Measurements from ENCODE around the gene LAMA4.

Gene LAMA4

DNA sequence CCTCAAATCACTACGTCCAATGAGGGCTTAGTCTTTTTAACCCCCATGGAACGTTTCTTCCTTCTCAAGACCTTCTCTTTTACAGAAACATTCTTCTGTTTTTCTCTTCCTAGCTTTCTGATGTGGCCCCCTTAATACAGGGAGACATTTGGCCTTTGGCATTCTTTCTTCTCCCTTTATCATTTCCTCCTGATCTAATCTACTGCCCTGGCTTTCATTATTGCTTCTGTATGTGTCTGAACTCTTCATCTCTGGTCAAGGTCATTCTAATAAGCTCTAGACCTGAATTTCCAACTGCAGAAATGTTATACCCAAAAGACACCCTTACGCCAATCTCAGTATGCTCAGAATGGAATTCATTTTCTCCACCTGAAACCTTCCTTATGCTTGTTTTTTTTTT is 18.4 kb upstream of the LAMA4 start:
- DNase-seq (ENCODE audit: low read depth in 2 of 2), result no peak

DNA sequence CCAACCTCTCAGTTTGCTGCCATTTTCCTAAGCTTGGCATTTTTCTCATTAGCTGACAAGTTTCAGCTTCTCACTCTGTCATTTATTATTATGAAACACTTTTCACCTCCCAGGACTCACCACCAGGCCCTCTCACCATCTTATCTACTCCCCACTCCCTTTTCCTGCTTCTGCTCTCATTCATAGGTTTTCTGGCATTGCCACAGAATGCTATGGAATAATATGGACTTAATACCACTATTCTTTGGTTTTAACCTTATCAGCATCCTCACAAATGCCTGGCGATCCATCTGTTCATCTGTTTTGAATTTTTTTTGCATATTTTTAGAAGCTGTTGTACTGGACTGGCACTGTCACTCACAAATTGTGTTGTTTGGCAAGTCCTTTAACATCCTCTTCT is 16.4 kb upstream of the LAMA4 start:
- no peak for DNase-seq (ENCODE audit: low read depth in 2 of 2)

DNA sequence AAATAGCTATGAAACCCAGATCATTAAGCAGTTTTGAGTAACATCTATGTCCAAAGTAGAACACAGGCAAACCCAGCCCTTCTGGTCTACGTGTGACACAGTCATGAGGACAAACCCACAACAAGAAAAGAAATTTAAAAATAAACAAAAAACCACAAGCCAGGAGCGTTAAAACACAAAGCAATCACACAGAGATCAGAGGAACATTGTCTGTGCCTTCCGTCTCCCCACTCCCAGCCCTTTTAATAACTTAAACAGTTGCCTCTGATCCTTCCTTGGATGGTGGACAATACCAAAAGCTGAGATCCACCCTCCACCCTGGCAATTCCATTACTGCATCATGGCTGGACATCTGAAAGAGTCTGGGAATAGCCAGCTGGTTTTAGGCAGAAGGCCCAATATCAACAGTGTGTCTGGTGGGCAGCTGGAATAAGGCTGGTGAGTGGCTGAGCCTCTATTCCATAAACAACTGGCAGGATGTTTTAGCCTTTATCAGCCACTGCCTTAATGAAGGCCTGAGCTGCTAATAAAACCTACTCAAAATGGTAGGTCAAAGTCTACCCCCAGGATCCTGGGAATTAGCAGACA is 15.7 kb upstream of the LAMA4 start:
- DNase-seq (ENCODE audit: low read depth in 2 of 2), result no peak

DNA sequence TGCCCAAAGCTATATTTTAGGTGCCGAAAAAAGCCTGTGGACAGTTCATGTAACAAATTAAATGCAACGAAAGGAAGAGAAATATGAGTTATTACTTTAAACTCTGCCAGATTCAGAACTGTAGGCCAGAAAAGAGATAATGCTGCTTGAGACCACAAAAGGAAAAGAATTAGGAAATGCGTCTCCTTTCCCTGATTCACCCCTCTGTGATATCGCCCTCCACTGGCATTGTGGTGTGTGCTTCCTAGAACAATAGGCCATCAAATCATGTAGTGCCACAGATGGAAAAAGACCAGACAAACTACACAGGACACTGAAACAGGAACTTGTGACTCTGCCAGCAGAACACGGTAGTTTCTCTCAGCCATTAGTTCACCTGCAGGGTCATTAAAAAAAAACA is 14.7 kb upstream of the LAMA4 start:
- DNase-seq (ENCODE audit: low read depth in 2 of 2), result no peak

DNA sequence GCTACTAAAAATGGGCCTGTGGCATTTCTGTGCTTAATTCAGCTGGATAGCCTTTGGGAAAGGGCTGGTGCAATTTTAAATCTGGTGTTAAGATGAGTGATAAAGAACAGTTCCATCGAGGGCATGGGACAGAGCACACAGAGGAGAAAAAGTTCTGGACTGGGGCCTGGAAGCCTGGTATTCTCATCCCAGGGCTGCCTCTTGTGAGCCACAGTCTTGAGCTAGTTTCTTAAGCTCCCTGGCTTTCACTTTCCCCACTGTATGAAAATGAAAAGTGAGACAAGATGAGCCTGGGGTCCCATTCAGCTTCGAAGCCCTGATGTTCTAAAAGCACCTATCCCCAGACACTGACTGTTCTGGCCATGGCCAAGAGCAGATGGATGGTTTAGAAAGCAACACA is 14.3 kb upstream of the LAMA4 start:
- no peak for DNase-seq (ENCODE audit: low read depth in 2 of 2)

DNA sequence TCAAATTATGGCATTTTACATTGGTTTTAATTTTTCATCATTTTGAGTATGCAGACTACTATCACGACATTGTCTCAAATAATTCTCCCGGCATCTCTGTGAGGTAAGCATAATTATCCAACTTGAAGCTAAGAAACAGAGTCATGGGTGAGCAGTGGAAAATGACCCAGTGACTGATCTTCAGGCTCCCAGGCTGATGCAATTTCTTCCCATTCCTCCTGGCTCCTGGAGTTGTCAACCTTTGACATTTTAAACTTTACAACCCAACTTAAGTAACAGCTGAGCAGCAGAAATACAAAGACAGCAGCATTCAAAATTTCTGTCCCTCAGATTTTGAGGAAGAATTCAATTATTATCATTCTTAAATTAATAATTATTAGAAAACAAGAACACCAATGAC is 13.7 kb upstream of the LAMA4 start:
- DNase-seq (ENCODE audit: low read depth in 2 of 2), result no peak

DNA sequence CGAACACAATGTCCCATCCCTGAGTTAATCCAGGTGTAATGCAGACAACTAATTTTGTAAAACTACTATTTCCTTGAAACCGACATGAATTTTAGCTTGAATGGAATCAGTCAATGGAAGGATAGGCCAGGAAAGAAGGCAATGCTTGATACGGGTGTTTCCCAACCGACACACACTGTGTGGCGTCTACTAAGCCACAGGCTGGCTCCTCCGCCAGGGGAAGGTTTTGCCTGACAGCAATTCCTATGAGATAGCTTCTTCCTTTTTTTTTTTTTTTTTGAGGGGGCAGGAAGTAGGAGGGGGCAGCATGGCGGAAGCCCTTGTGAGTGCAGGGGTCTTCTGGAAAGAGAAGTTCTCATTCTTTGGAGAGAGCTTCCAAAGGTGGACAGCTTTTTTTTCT is 12.0 kb upstream of the LAMA4 start:
- no peak for DNase-seq (ENCODE audit: low read depth in 2 of 2)

DNA sequence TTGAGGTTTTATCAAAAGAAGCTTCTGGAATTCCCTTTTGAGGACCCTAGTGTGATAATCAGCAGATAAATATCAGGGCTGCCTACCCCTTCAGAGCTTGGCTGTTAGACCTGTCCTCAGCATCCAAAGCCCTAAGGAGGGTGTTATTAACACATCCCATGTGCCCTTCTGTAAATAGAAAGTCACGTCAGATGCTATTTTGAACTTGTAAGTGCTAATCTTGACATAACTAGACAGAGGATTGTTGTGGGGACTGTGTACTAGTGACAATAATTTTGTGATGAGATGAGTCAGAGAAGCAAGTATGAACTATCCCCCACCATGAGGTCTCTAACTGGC is 4.9 kb upstream of the LAMA4 start:
- DNase-seq (ENCODE audit: low read depth in 2 of 2), result no peak

DNA sequence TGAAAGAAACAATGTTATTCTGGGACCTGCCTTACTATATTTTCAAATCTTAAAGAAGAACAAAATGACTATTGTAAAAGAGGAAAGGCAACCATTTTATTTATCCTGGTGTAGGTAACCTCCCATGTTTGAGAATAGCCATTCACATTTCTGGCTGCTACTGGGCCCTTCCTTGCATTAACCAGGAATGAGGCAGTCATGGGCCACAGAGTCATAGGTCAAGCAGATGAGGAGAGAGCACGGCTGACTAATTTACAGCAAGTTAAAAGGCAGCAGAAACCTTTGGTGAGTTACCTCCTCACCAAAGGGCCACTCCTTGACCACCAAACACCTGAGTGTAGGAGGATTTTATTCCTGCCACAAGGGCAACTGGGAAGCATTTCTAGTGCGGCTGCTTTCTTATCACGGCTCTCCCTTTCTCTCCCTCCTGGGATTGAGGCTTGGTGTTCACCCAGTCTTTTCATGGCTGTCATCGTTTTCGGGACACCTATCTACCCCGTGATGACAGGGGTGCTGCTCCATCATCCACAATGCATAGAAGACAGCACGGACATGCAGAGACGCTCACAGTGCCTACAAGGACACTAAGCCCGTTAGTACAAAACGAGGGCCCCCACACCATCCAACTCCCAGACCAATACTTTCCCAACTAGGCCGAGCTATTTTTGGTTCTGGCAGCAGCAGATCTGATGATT is 4.4 kb upstream of the LAMA4 start:
- DNase-seq (ENCODE audit: low read depth in 2 of 2), result no peak

DNA sequence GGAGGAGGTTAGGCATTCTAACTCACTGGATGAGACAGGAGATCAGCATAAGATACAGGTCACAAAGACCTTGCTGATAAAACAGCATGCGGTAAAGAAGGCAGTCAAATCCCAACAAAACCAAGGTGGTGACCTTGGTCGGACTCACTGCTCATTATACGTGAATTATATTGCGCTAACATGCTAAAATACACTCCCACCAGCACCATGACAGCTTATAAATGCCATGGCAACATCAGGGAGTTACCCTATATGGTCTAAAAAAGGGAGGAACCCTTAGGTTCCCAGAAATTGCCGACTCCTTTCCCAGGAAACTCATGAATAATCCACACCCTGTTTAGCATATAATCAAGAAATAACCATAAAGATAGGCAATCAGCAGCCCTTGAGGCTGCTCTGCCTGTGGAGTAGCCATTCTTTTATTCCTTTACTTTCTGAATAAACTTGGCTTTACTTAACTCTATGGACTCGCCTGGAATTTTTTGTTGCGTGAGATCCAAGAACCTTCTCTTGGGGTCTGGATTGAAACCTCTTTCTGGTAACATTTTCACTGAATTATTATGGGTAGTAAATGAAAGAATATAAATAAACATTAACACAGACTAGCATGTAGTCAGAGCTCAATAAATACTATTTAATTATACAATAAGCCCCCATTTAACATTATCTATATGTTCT is 3.0 kb upstream of the LAMA4 start:
- no peak for DNase-seq (ENCODE audit: low read depth in 2 of 2)

DNA sequence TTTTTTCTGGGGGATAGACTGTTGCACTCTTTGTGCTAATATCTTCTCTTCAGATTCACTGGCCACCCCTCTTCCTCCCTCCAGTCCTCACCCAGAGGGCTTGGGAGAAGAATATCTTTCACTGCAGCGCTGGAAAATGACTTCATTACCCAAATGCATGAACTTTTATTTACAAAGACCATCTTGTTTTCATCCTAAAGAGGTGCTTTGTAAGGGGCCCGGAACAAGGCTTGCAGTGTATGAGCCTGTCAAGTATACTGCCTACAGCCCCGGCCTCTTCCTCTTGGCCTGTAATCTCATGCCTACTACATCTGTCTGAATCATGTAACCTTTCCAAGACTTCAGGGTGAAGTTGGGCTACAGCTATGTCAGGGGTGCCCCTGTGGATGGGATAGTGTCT is 554 bp upstream of the LAMA4 start:
- DNase-seq (ENCODE audit: low read depth in 2 of 2), result no peak

DNA sequence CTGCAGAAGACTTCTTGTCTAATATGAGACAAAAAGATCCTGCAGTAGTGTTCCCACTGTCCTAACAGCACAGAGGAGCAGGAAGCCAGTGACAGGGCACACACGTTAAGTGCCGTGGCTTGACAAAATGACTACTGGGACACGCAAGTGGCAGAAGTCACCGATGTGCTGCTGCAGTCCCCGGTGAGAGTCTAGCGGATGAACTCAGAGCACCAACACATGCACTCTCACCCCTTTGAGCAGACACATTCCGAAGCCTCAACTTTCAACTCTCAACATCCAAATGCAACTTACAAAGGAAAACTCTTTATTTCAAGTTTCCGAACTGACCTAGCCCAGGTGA is 898 bp downstream of the LAMA4 start:
- no peak for DNase-seq (ENCODE audit: low read depth in 2 of 2)

DNA sequence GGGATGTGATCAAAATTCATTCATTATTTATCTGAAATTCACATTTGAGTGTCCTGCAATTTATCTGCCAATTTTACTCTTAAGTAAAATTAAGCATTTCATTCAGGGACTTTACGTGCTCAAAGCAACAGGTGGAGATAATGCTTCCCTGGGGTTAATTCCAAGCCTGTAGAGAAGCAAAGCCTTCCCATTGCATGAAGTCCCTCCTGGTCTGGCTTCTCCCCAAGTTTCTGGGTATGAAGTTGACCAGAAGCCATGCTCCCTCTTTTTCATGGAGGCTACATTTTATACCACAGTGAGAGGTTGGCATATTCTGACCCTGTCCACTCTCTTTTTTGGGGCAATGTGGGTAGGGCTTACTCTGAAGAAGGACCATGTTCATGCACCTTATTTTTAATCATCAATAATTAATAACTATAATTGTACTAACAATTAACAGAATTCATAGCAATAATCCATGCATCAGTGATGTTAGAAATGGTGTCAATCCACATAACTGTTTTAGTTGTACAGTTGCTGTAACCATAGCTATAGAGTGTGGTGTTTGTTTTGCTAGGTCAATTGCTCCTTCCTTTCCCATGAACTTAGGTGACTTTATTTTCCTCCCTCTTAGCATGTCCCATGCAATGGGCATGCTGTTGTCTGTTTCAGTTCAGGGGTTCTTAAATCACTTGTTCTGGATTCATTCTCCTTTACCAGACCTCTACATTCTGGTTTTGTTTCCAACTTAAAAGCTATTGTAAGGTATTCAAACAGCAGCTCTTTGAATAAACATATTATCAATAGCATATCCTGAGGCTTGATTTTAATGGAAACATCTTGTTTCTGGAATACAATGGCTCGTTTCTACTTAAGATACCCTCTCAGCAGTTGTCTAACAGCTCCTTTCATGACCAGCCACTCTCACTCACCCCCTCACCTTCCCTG is 1.5 kb downstream of the LAMA4 start:
- DNase-seq (ENCODE audit: low read depth in 2 of 2), result no peak

DNA sequence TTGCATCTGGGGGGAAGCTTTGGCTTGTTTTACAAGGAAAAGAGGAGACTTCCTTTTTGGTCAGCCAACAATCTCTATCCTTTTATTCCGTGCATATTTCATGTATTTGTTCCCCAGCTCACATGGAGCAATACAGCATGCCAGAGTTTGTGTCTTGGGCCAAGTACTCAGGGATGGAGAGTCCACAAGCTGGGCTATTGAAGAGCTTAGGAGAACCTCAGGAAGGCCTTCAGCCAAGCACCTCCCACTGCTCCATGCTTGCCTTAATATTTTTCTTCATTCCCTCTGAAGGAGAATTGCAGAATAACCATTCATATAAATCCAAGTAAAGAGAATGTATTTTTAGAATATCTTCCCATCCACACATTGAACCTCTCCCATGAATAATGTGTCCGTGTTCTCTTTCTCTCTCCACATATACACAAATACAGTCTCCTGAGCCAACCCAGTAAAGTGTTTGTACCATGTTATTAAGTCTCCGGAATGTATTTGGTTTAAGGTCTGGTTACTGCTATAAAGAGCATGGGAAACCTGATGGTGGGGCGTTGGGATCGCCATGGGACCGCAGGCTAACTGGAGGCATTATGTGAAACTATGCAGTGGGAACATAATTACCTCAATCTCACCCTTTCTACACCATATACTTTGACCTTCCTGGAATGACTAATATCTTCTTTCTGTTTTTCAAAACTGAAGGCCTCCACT is 3.0 kb downstream of the LAMA4 start:
- no peak for DNase-seq (ENCODE audit: low read depth in 2 of 2)

DNA sequence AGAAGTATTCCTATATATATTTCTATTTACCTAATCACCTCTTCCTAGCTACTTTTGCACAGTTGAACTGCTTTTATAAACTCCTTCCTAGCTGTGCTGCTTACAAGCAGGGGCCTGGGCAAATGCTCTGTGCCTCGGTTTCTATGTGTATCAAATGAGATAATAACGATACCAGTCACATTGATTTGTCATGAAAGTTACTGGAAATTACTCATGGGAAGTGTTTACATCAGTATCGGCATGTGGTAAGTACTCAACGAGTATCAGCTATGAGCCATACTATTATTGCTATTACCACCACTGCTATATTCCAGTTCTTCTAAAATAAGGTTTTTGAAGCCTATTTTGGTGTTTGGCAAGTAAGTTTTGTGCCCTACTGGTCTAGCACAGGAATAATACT is 4.9 kb downstream of the LAMA4 start:
- DNase-seq (ENCODE audit: low read depth in 2 of 2), result no peak

DNA sequence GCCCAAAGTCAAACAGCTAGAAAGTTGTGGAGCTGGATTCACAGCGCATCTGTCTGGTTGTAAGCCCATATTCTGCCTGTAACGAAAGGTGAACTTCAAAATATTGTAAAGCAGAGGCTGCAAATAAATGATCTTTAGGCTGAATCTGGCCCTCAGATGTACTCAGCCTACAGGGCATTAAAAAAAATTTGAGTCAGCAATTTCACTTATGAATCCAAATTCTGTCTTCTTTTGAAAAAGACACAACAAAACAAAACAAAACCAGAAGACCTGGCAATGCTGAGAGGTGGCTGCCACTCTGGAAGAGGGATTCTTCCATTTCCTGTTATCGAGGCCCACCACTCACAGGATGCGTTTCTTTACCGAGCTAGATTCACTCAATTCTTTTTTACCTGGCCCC is 7.1 kb downstream of the LAMA4 start:
- DNase-seq (ENCODE audit: low read depth in 2 of 2), result no peak

DNA sequence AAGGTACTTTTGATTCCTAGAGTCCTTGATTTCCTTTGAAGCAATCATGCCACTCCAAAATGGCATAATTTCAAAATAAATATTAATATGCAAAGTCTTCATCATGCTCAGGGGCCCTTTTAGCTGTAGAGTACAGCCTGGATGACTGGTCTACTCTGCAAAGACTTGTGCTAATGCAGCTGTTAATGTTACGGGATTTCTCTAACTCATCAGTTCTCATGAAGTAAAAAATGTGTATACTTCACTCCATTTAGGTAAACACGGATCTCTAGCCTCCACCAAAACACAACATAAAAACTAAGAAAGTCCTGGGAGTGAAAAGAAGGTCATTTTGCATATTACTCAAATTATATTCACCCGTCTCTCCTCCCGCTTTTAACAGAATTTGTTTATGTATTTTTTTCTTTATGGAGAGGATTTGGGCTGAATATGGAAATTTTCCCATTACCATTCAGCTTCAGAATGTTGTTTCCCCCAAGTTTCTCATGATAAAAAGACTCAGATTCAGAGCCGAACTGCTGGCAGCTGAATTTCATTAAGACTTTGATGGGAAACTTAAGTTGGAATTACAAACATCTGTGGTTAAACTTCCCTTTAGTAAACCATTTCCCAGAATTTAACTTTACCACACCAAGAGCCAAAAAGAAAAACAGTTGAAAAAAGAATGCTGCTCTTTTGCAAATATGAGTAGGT is 8.7 kb downstream of the LAMA4 start:
- no peak for DNase-seq (ENCODE audit: low read depth in 2 of 2)

DNA sequence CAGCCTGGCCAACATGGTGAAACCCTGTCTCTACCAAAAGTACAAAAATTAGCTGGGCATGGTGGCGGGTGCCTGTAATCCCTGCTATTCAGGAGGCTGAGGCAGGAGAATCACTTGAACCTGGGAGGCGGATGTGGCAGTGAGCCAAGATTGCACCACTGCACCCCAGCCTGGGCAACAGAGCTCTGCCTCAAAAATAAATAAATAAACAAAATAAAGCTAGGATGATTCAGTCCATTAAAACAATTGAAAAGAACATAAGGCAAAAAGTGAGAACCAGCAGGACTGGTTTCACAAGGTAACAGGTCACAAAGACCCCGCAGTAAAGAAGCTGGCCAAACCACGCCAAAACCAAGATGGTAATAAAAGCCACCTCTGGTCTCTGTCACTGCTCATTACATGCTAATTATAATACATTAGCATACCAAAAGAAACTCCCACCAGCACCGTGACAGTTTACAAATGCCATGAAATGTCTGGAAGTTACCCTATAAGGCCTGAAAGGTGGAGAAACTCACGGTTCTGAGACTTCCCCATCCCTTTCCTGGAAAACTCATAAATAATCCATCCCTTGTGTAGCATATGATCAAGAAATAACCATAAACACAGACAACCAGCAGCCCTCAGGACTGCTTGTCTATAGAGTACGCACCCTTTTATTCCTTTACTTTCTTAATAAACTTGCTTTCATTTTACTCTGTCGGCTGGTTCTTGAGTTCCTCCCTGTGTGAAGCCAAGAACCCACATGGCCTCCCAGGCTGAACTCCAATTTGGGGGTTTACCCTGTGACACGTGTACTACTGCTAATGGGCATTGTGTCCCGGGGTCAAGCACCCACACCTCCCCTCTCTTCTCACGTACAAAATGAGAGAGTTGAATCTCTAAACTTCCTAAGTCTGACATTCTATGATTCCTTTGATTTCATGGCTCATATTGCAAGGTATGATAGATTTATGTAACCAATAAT is 10.2 kb downstream of the LAMA4 start:
- DNase-seq (ENCODE audit: low read depth in 2 of 2), result no peak

DNA sequence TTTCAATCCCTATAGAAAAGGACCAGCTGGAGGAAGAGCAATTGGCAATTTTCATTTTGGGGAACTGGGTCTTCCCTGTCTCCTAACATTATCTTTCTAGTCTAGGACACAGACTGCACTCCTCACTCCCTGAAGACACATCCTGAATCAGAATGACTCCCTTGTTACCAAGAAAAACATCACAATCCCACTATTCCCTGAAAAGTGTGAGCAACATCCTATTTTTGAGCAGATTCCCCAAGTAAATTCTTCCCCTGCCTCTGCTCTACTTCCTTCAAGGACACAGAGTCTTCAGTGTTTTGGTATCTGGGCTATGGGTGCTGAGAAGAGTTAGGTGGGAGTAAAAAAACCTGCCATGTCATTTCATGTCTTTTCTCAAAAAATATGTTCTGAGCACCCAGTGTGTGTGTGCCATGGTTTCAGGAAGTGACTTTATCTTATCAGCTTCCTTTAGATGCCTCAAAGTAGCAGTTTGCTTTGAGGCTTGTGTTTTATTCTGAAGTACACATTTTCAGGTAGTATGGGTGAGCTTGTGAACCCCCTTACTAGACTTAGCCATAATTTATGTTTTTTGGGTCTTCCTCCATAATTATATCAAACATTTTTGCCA is 12.4 kb downstream of the LAMA4 start:
- DNase-seq (ENCODE audit: low read depth in 2 of 2), result no peak

DNA sequence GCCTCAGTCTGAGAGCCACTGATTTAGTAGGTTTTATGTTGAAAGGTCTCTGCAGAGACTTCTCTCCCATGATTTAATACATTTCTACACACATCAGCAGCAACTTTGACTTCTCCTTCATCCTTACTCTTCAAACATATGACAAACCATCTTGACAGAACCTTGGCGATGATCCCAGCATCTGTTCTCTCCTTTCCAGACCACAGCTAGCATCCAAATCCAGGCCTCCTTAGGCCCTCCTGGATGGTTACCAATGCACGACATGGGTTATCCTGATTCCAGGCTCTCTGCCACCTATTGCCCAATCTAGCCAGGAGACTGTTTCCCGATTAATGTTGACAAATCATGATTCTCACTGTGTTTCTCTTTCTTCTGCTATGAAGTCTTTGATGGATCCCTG is 16.8 kb downstream of the LAMA4 start:
- no peak for DNase-seq (ENCODE audit: low read depth in 2 of 2)
